SK-N-SH (cell line): ENCODE data around the gene TBX19. TPM values are rescaled to one million over a fixed set of nuclear protein-coding genes. Genes with fewer than 3 reads are reported as not detected.

ENCODE experiments used
- CTCF ChIA-PET: fragments of 300-600, 350-600 bp; formaldehyde crosslinking; extraction: SDS; loops from one replicate; lab custom pipeline; 2021; lab: Yijun Ruan, JAX
- POLR2A ChIA-PET: fragments of 350-600 bp; sonication (Branson Sonifier 250); formaldehyde crosslinking; extraction: SDS; loops from one replicate; lab custom pipeline; 2020; ENCODE audit warnings: antibody characterized with exemption, inconsistent platforms; lab: Yijun Ruan, JAX
- DNase-seq: peaks from one replicate; pipeline ENCODE4 v3.0.0; 2012
- H2AFZ ChIP-seq: fragments of 200-600 bp; sonication (generic); 2 replicates; pipeline ENCODE4 v1.8.1; 2016; ENCODE audit warnings: antibody characterized with exemption, mild to moderate bottlenecking, low read depth
- H3F3A ChIP-seq: fragments of 200-600 bp; sonication (generic); replicated peaks from 2 replicates; pipeline ENCODE3; 2016; ENCODE audit warnings: antibody characterized with exemption, mild to moderate bottlenecking; ENCODE audit not compliant: insufficient read depth
- H3K27ac ChIP-seq, 2 experiments: fragments of 200-500 bp in 1 of 2; fragments of 200-600 bp in 1 of 2; sonication (Bioruptor generic) in 1 of 2; sonication (generic), shearing (Covaris generic) in 1 of 2; 2 replicates each; pipeline versions ENCODE4 v1.5.1 to v1.6.1; 2014 to 2016; ENCODE audit warnings: low read depth in 2 of 2, inconsistent platforms in 1 of 2, low read length in 1 of 2, mild to moderate bottlenecking in 1 of 2, mixed read lengths in 1 of 2
- H3K27me3 ChIP-seq: fragments of 200-600 bp; sonication (generic), shearing (Covaris generic); 2 replicates; pipeline ENCODE4 v1.6.1; 2016; ENCODE audit warnings: mixed run types; ENCODE audit not compliant: insufficient read depth
- H3K36me3 ChIP-seq, 2 experiments: fragments of 200-500 bp in 1 of 2; fragments of 200-600 bp in 1 of 2; sonication (Bioruptor generic) in 1 of 2; sonication (generic) in 1 of 2; replicated peaks in 1 of 2; 2 replicates each; pipeline versions ENCODE3 to v1.5.1; 2014 to 2016; ENCODE audit warnings: low read length in 1 of 2, mild to moderate bottlenecking in 1 of 2; ENCODE audit not compliant: insufficient read depth in 2 of 2, control insufficient read depth in 1 of 2
- H3K4me1 ChIP-seq, 2 experiments: fragments of 200-500 bp in 1 of 2; fragments of 200-600 bp in 1 of 2; sonication (Bioruptor generic) in 1 of 2; sonication (generic), shearing (Covaris generic) in 1 of 2; 2 replicates each; pipeline versions ENCODE4 v1.5.1 to v1.6.1; 2014 to 2016; ENCODE audit warnings: low read depth in 1 of 2, low read length in 1 of 2, mixed run types in 1 of 2; ENCODE audit not compliant: insufficient read depth in 2 of 2, control insufficient read depth in 1 of 2
- H3K4me2 ChIP-seq: fragments of 200-600 bp; sonication (generic), shearing (Covaris generic); 2 replicates; pipeline ENCODE4 v1.6.1; 2017; ENCODE audit warnings: mixed run types
- H3K4me3 ChIP-seq, 2 experiments: fragments of 200-500 bp in 1 of 2; fragments of 200-600 bp in 1 of 2; sonication (Bioruptor generic) in 1 of 2; sonication (generic), shearing (Covaris generic) in 1 of 2; 2 replicates each; pipeline versions ENCODE4 v1.5.1 to v1.8.1; 2014 to 2016; ENCODE audit warnings: low read depth in 2 of 2, inconsistent platforms in 1 of 2, low read length in 1 of 2, mild to moderate bottlenecking in 1 of 2, mixed read lengths in 1 of 2, moderate library complexity in 1 of 2
- H3K79me2 ChIP-seq: fragments of 200-600 bp; sonication (generic); 2 replicates; pipeline ENCODE4 v1.8.1; 2017; ENCODE audit warnings: mild to moderate bottlenecking; ENCODE audit not compliant: insufficient read depth
- H3K9ac ChIP-seq: fragments of 200-600 bp; sonication (generic); 2 replicates; pipeline ENCODE4 v1.6.1; 2017; ENCODE audit warnings: mixed run types
- H3K9me2 ChIP-seq: fragments of 200-600 bp; sonication (generic); 2 replicates; pipeline ENCODE4 v1.6.1; 2017; ENCODE audit warnings: mixed run types
- H3K9me3 ChIP-seq: fragments of 200-600 bp; sonication (generic); 2 replicates; pipeline ENCODE4 v1.6.1; 2017; ENCODE audit warnings: mixed run types, mild to moderate bottlenecking, moderate library complexity
- H4K20me1 ChIP-seq: fragments of 200-600 bp; sonication (generic); 2 replicates; pipeline ENCODE4 v1.6.1; 2017; ENCODE audit warnings: mild to moderate bottlenecking, mixed run types; ENCODE audit not compliant: insufficient read depth
- CHD2 ChIP-seq: fragments of 150-350 bp; IDR thresholded peaks from 2 replicates; pipeline ENCODE4 v1.6.1; 2018; ENCODE audit warnings: low read length; ENCODE audit not compliant: partially characterized antibody
- CTCF ChIP-seq: fragments of 200-600 bp; sonication (generic); IDR thresholded peaks from 2 replicates; pipeline ENCODE4 v1.6.1; 2017; ENCODE audit warnings: antibody characterized with exemption, mild to moderate bottlenecking, moderate library complexity
- EP300 ChIP-seq, 2 experiments: IDR thresholded peaks; 2 replicates each; pipeline versions ENCODE4 v1.4.0 to v1.6.1; 2012; ENCODE audit warnings: borderline replicate concordance in 1 of 2, low read depth in 1 of 2, low read length in 1 of 2
- EZH2phosphoT487 ChIP-seq: fragments of 200-600 bp; sonication (generic); IDR thresholded peaks from 2 replicates; pipeline ENCODE4 v1.6.1; 2017; ENCODE audit warnings: low read depth, mixed run types, mild to moderate bottlenecking, antibody characterized with exemption, moderate library complexity, borderline replicate concordance
- FOXM1 ChIP-seq: IDR thresholded peaks from 2 replicates; pipeline ENCODE4 v1.4.0; 2012; ENCODE audit warnings: low read depth, mild to moderate bottlenecking
- JUND ChIP-seq: IDR thresholded peaks from 2 replicates; pipeline ENCODE4 v1.4.0; 2012
- MAX ChIP-seq: IDR thresholded peaks from 2 replicates; pipeline ENCODE4 v1.4.0; 2012; ENCODE audit warnings: low read depth
- MEF2A ChIP-seq: IDR thresholded peaks from 2 replicates; pipeline ENCODE4 v1.4.0; 2012; ENCODE audit warnings: low read depth, borderline replicate concordance
- NRF1 ChIP-seq: IDR thresholded peaks from 2 replicates; pipeline ENCODE4 v1.6.1; 2012; ENCODE audit warnings: low read depth, mild to moderate bottlenecking, low read length
- REST ChIP-seq: IDR thresholded peaks from 2 replicates; pipeline ENCODE4 v1.6.1; 2012; ENCODE audit warnings: mild to moderate bottlenecking, low read depth, low read length, moderate library complexity
- RFX5 ChIP-seq: IDR thresholded peaks from 2 replicates; pipeline ENCODE4 v1.6.1; 2012; ENCODE audit warnings: mild to moderate bottlenecking, improper control_type of control experiment, low read length
- SMC3 ChIP-seq: IDR thresholded peaks from 2 replicates; pipeline ENCODE4 v1.6.1; 2012; ENCODE audit warnings: low read depth, low read length, improper control_type of control experiment
- TAF1 ChIP-seq: IDR thresholded peaks from 2 replicates; pipeline ENCODE4 v1.6.1; 2012; ENCODE audit warnings: low read depth, mild to moderate bottlenecking, low read length, moderate library complexity, borderline replicate concordance
- TCF12 ChIP-seq: IDR thresholded peaks from 2 replicates; pipeline ENCODE4 v1.4.0; 2012
- TEAD4 ChIP-seq: IDR thresholded peaks from 2 replicates; pipeline ENCODE4 v1.4.0; 2012; ENCODE audit warnings: mild to moderate bottlenecking, borderline replicate concordance; ENCODE audit not compliant: insufficient read depth
- ZBTB33 ChIP-seq: IDR thresholded peaks from 2 replicates; pipeline ENCODE4 v1.4.0; 2012; ENCODE audit warnings: low read depth, borderline replicate concordance
- WGBS: methylation state at CpG from one replicate; pipeline ENCODE4 v1.1.6; 2017; ENCODE audit warnings: low lambda C conversion rate; 5-methylcytosine and 5-hydroxymethylcytosine counted together
- polyA plus RNA-seq, 3 experiments: library from polyadenylated mRNA; depleted of rRNA; stranded (reverse); fragments of >200 nt; gene quantifications; 2 replicates each; pipeline ENCODE4 v1.2.3, GENCODE V29; 2012
- TF ChIP-seq, protein P1 (sequence below): fragments of 150-350 bp; IDR thresholded peaks from 2 replicates; pipeline ENCODE4 v1.6.1; 2016; ENCODE audit warnings: mild to moderate bottlenecking, low read depth, low read length

The TBX19 gene
- polyA plus RNA-seq, 1 of the 3 experiments (the other 2 are of a cell fraction) = 2.7 TPM

DNA sequence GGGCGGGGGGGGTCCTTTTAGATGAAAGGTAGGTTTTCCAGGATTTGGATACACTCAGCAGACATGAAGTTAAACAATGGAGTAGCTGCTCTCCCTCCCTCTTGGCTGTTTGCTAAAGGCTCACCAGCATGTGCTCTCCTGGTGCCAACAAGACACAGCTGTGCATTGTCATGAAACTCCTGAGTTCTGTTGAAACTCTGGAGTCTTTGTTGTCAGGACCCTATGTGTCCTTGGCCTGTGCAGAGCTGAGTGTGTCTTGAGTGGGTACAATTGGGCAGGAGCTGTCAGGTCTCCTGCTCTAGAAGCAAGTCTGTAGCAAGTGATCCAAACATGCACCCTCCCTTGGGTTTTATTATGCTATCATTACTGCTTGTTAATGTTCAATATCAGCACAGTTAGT lies 12.7 kb downstream of the TBX19 start:
- CTCF ChIA-PET = interaction anchor here (1.6 kb wide), 1 partner anchor 49 kb away, joined by 4 read pairs; no protein-coding TSS in a partner anchor
- Histone ChIP-seq H3K27ac (no peak overlapping the region), H3K9me3 (no peaks in the 10 kb centered on the region), H3K4me3 (no peak overlapping the region), H3F3A (peaks cover 4% of the 10 kb centered on the region), H3K27me3 (no peaks in the 10 kb centered on the region)
- TF ChIP-seq, protein P1, sequence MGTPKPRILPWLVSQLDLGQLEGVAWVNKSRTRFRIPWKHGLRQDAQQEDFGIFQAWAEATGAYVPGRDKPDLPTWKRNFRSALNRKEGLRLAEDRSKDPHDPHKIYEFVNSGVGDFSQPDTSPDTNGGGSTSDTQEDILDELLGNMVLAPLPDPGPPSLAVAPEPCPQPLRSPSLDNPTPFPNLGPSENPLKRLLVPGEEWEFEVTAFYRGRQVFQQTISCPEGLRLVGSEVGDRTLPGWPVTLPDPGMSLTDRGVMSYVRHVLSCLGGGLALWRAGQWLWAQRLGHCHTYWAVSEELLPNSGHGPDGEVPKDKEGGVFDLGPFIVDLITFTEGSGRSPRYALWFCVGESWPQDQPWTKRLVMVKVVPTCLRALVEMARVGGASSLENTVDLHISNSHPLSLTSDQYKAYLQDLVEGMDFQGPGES = no peak
- no peak for TF ChIP-seq MEF2A
- no peak for TF ChIP-seq RFX5
- TF ChIP-seq JUND = no peak
- TF ChIP-seq ZBTB33 = no peak
- TF ChIP-seq CHD2 = no peak
- TF ChIP-seq FOXM1 = no peak
- no peak for TF ChIP-seq TEAD4
- no peak for TF ChIP-seq MAX
- no peak for TF ChIP-seq REST
- no peak for TF ChIP-seq TCF12
- no peak for TF ChIP-seq CTCF
- no peak for TF ChIP-seq EZH2phosphoT487
- no peak for TF ChIP-seq NRF1
- no peak for TF ChIP-seq EP300 (IDR thresholded peaks at IDR 0.05; ENCODE audit: borderline replicate concordance in 1 of 2, low read depth in 1 of 2, low read length in 1 of 2)
- TF ChIP-seq TAF1 = no peak
- no peak for TF ChIP-seq SMC3
- TF ChIP-seq, all 33 proteins: peak for 0
- no peaks in the 10 kb centered on the region for H4K20me1 ChIP-seq
- no peaks in the 10 kb centered on the region for H3K79me2 ChIP-seq
- H3K9me2 ChIP-seq = no peaks in the 10 kb centered on the region
- H2AFZ ChIP-seq = no peak overlapping the region
- POLR2A ChIA-PET = no interaction called here
- H3K4me1 ChIP-seq = no peaks in the 10 kb centered on the region
- WGBS = 88% methylated on average over 1 of the region's 1 CpG
- peaks cover 0 to 4% of the 10 kb centered on the region in 2 experiments for H3K36me3 ChIP-seq
- no peak overlapping the region for H3K4me2 ChIP-seq
- no peak for DNase-seq
- no peak overlapping the region for H3K9ac ChIP-seq
